Keratinocyte (primary cell): ENCODE results near the gene ARMC10. TPM values are rescaled to one million over a fixed set of nuclear protein-coding genes. Genes with fewer than 3 reads are reported as not detected.

Experiments
- DNase-seq: peaks from one replicate; pipeline ENCODE4 v3.0.0-alpha.2; 2011; ENCODE audit warnings: low read depth, missing footprints, low spot score
- FAIRE-seq: peaks from 2 replicates; lab custom pipeline; 2011; peaks lifted over from hg19 to GRCh38; lab: Jason Lieb, UNC
- H2AFZ ChIP-seq: 2 replicates; pipeline ENCODE4 v1.6.0; 2012; ENCODE audit warnings: low read length, control low read depth, inconsistent platforms; ENCODE audit not compliant: control insufficient read depth
- H3K27ac ChIP-seq: 2 replicates; pipeline ENCODE4 v1.5.1; 2011; ENCODE audit warnings: low read length; ENCODE audit not compliant: control insufficient read depth, insufficient read depth
- H3K27me3 ChIP-seq: 3 replicates; pipeline ENCODE4 v1.6.0; 2011; ENCODE audit warnings: low read length; ENCODE audit not compliant: control insufficient read depth, insufficient read depth; ENCODE audit errors: extremely low read depth
- H3K36me3 ChIP-seq, 2 experiments: 2 replicates in 1 of 2; 3 replicates in 1 of 2; pipeline ENCODE4 v1.5.1; 2011; ENCODE audit warnings: low read length in 2 of 2, mild to moderate bottlenecking in 1 of 2; ENCODE audit not compliant: control insufficient read depth in 2 of 2, insufficient read depth in 2 of 2; ENCODE audit errors: extremely low read depth in 1 of 2
- H3K4me1 ChIP-seq: 3 replicates; pipeline ENCODE4 v1.5.1; 2011; ENCODE audit warnings: low read length; ENCODE audit not compliant: control insufficient read depth, insufficient read depth; ENCODE audit errors: extremely low read depth
- H3K4me2 ChIP-seq: 3 replicates; pipeline ENCODE4 v1.6.0; 2011; ENCODE audit warnings: low read depth, low read length; ENCODE audit not compliant: control insufficient read depth, insufficient read depth; ENCODE audit errors: extremely low read depth
- H3K4me3 ChIP-seq, 3 experiments: fragments of 200-600 bp in 1 of 3; sonication (generic) in 1 of 3; 2 replicates in 2 of 3; 3 replicates in 1 of 3; pipeline ENCODE4 v1.5.1; 2011 to 2016; ENCODE audit warnings: low read length in 3 of 3, mild to moderate bottlenecking in 3 of 3, control low read depth in 2 of 3, inconsistent platforms in 1 of 3, low read depth in 1 of 3, mixed read lengths in 1 of 3, mixed run types in 1 of 3, moderate library complexity in 1 of 3; ENCODE audit not compliant: control insufficient read depth in 2 of 3, insufficient read depth in 2 of 3; ENCODE audit errors: extremely low read depth in 1 of 3
- H3K79me2 ChIP-seq: 2 replicates; pipeline ENCODE4 v1.6.0; 2012; ENCODE audit warnings: low read length; ENCODE audit not compliant: control insufficient read depth, insufficient read depth
- H3K9ac ChIP-seq: 3 replicates; pipeline ENCODE4 v1.6.0; 2011; ENCODE audit warnings: low read length; ENCODE audit not compliant: control insufficient read depth, insufficient read depth; ENCODE audit errors: extremely low read depth
- H3K9me1 ChIP-seq: 3 replicates; pipeline ENCODE4 v1.6.0; 2011; ENCODE audit warnings: low read length; ENCODE audit not compliant: control insufficient read depth, insufficient read depth; ENCODE audit errors: extremely low read depth
- H3K9me3 ChIP-seq: 2 replicates; pipeline ENCODE4 v1.5.1; 2012; ENCODE audit warnings: low read depth, low read length; ENCODE audit not compliant: control insufficient read depth
- H4K20me1 ChIP-seq: 3 replicates; pipeline ENCODE4 v1.6.0; 2011; ENCODE audit warnings: low read length; ENCODE audit not compliant: control insufficient read depth, insufficient read depth; ENCODE audit errors: extremely low read depth
- CTCF ChIP-seq, 3 experiments: IDR thresholded peaks in 1 of 3; conservative IDR thresholded peaks in 1 of 3; optimal IDR thresholded peaks in 1 of 3; 2 replicates in 2 of 3; 3 replicates in 1 of 3; pipeline versions ENCODE3 to v1.5.1; 2011; ENCODE audit warnings: low read length in 3 of 3, mild to moderate bottlenecking in 3 of 3, moderate library complexity in 2 of 3, control low read depth in 1 of 3, inconsistent platforms in 1 of 3; ENCODE audit not compliant: insufficient read depth in 2 of 3; ENCODE audit errors: extremely low read depth in 1 of 3
- EZH2 ChIP-seq: IDR thresholded peaks from one replicate; pipeline ENCODE4 v1.6.1; 2012; ENCODE audit warnings: inconsistent platforms, mild to moderate bottlenecking, low read length, moderate library complexity
- dilution Hi-C: fragments of 300-500 bp; cut with MboI; formaldehyde crosslinking; loops from one replicate; pipeline ENCODE4 v1.7.0; 2020; ENCODE audit warnings: low sequenced_read_pairs; ENCODE audit not compliant: extremely low pct_ligation_motif_present
- polyA plus RNA-seq, 5 experiments: library from polyadenylated mRNA; depleted of rRNA in 3 of 5; stranded (reverse) in 3 of 5; stranded (forward) in 1 of 5; unstranded in 1 of 5; fragments of >200 nt; gene quantifications; 1 replicate in 1 of 5; 2 replicates in 3 of 5; 3 replicates in 1 of 5; pipeline versions ENCODE4 v1.2.1 to v1.2.3, GENCODE V29; 2011 to 2012; ENCODE audit warnings: missing spikeins in 2 of 5, low read depth in 1 of 5, low replicate concordance in 1 of 5

The ARMC10 gene
- polyA plus RNA-seq, 1 donor (not counting 4 experiments of a cell fraction or from before 2014, with no cell fraction given) = 47.1 TPM

- H3K9me3 ChIP-seq = no peaks in the 10 kb centered on the region
- no peaks in the 10 kb centered on the region for H3K79me2 ChIP-seq
- no peak overlapping the region for H2AFZ ChIP-seq
- no peak overlapping the region for H3K4me3 ChIP-seq
- no peak overlapping the region for H3K9ac ChIP-seq
- no peak overlapping the region for H3K27ac ChIP-seq
- no peaks in the 10 kb centered on the region for H3K4me1 ChIP-seq
- FAIRE-seq (no peak), DNase-seq (no peak)
- TF ChIP-seq EZH2 (no peak), CTCF (optimal IDR thresholded peaks at IDR 0.05 in 1 of 3, IDR thresholded peaks at IDR 0.05 in 1 of 3, conservative IDR thresholded peaks at IDR 0.05 in 1 of 3; ENCODE audit: extremely low read depth in 1 of 3, insufficient read depth in 2 of 3, low read length in 3 of 3) (no peak)
- no peaks in the 10 kb centered on the region for H3K9me1 ChIP-seq
- no peaks in the 10 kb centered on the region for H3K27me3 ChIP-seq
- no peak overlapping the region for H3K4me2 ChIP-seq
- H3K36me3 ChIP-seq = no peaks in the 10 kb centered on the region
- dilution Hi-C loops = no loop called here
- H4K20me1 ChIP-seq = no peaks in the 10 kb centered on the region
These were observed 60.1 kb downstream of the ARMC10 start for GRCh38 chr7:103134836-103135554.

GRCh38 chr7:103140061-103140460 is 65.1 kb downstream of the ARMC10 start:
- FAIRE-seq = no peak
- Histone ChIP-seq H3K9me3 (no peaks in the 10 kb centered on the region), H3K9ac (no peak overlapping the region), H2AFZ (no peak overlapping the region), H3K27ac (no peak overlapping the region), H3K4me3 (no peak overlapping the region), H3K36me3 (no peaks in the 10 kb centered on the region), H3K4me1 (peaks cover 4% of the 10 kb centered on the region), H3K9me1 (no peaks in the 10 kb centered on the region), H3K79me2 (no peaks in the 10 kb centered on the region), H3K27me3 (no peaks in the 10 kb centered on the region), H4K20me1 (no peaks in the 10 kb centered on the region), H3K4me2 (no peak overlapping the region)
- dilution Hi-C loops = no loop called here
- DNase-seq = no peak
- TF ChIP-seq EZH2 = no peak
- no peak for TF ChIP-seq CTCF (optimal IDR thresholded peaks at IDR 0.05 in 1 of 3, IDR thresholded peaks at IDR 0.05 in 1 of 3, conservative IDR thresholded peaks at IDR 0.05 in 1 of 3; ENCODE audit: extremely low read depth in 1 of 3, insufficient read depth in 2 of 3, low read length in 3 of 3)
